Measurements from ENCODE around the gene BRIP1. TPM values are rescaled to one million over a fixed set of nuclear protein-coding genes. Genes with fewer than 3 reads are reported as not detected.

BRIP1 gene
- total RNA-seq, 1 donor from 2014 or later = 6.4 TPM

DNA sequence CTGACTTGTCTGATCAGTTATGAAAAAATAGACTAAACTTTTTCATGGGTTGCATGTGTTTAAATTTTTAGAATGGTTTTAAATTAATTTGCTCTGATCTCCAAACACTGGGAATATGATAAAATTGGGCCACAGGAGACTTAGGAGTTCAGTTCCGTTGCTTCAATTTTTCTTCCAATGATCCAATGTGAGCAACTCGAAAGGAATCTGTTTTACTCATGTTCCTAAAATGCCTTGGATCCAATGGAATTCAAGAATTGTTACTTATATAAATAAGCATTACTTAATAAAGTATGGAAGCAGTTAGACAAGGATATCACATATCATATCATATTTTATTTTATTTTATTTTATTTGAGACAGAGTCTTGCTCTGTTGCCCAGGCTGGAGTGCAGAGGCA is 216.3 kb downstream of the BRIP1 start:
- no peak overlapping the region for H3K4me3 ChIP-seq (ENCODE audit: insufficient read depth, low read depth, low read length)
- H4K20me1 ChIP-seq (ENCODE audit: insufficient read depth, low read length) = no peaks in the 10 kb centered on the region
- peak overlapping the region; percentile 7 for H3K27ac ChIP-seq (ENCODE audit: low read depth, low read length)
- H3K27ac Mint-ChIP-seq (ENCODE audit: unreplicated experiment) = no peak overlapping the region
- FAIRE-seq (no peak), DNase-seq (ENCODE audit: low read depth) (peak; percentile 74)
- no peak overlapping the region for H3K4me3 Mint-ChIP-seq (ENCODE audit: unreplicated experiment)
- no peaks in the 10 kb centered on the region for H3K27me3 ChIP-seq (ENCODE audit: insufficient read depth, low read length)
- H3K27me3 Mint-ChIP-seq (ENCODE audit: low read depth, unreplicated experiment) = peaks cover 2% of the 10 kb centered on the region
- H3K9ac ChIP-seq (ENCODE audit: low read length) = no peak overlapping the region
- H3K4me1 ChIP-seq (ENCODE audit: insufficient read depth, low read length) = peaks cover 10% of the 10 kb centered on the region
- H2AFZ ChIP-seq (ENCODE audit: low read depth, low read length) = no peak overlapping the region
- H3K4me1 Mint-ChIP-seq (ENCODE audit: low read depth, unreplicated experiment) = peaks cover 3% of the 10 kb centered on the region
- peaks cover 2% of the 10 kb centered on the region for H3K9me3 Mint-ChIP-seq (ENCODE audit: unreplicated experiment)
- no peaks in the 10 kb centered on the region for H3K36me3 Mint-ChIP-seq (ENCODE audit: low read depth, unreplicated experiment)
- H3K4me2 ChIP-seq (ENCODE audit: low read length) = peak overlapping the region; percentile 54
- H3K79me2 ChIP-seq (ENCODE audit: insufficient read depth, low read length) = no peaks in the 10 kb centered on the region
- TF ChIP-seq, protein P1, sequence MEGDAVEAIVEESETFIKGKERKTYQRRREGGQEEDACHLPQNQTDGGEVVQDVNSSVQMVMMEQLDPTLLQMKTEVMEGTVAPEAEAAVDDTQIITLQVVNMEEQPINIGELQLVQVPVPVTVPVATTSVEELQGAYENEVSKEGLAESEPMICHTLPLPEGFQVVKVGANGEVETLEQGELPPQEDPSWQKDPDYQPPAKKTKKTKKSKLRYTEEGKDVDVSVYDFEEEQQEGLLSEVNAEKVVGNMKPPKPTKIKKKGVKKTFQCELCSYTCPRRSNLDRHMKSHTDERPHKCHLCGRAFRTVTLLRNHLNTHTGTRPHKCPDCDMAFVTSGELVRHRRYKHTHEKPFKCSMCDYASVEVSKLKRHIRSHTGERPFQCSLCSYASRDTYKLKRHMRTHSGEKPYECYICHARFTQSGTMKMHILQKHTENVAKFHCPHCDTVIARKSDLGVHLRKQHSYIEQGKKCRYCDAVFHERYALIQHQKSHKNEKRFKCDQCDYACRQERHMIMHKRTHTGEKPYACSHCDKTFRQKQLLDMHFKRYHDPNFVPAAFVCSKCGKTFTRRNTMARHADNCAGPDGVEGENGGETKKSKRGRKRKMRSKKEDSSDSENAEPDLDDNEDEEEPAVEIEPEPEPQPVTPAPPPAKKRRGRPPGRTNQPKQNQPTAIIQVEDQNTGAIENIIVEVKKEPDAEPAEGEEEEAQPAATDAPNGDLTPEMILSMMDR (IDR thresholded peaks at IDR 0.05; ENCODE audit: insufficient read depth, low read depth, low read length) = no peak
- no peak for TF ChIP-seq EZH2 (IDR thresholded peaks at IDR 0.05; ENCODE audit: insufficient read depth, low read length)
- H3K9me3 ChIP-seq (ENCODE audit: insufficient read depth, low read depth, low read length) = peaks cover 3% of the 10 kb centered on the region
- no peaks in the 10 kb centered on the region for H3K36me3 ChIP-seq (ENCODE audit: insufficient read depth, low read length)

DNA sequence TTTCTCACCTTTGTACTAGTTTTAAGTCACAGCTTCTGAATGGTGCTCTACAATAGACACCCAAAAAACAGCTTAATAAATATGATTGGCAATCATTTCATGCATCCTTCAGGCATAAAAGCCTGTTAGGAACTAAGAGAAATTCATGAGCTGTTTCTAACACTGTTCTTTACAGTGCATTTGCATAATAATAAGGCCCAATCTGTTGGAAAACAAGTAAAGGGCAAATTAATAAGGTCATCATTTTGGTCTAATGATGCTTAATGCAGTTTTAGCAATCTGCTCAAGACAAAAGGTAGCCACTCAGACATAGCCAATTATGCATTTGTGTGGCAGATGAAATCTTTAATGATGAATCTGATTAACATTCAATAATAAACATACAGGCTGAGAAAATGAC is 216.8 kb downstream of the BRIP1 start:
- peaks cover 2% of the 10 kb centered on the region for H3K9me3 Mint-ChIP-seq (ENCODE audit: unreplicated experiment)
- no peak overlapping the region for H3K27ac Mint-ChIP-seq (ENCODE audit: unreplicated experiment)
- no peaks in the 10 kb centered on the region for H3K27me3 ChIP-seq (ENCODE audit: insufficient read depth, low read length)
- H3K36me3 Mint-ChIP-seq (ENCODE audit: low read depth, unreplicated experiment) = no peaks in the 10 kb centered on the region
- peak overlapping the region; percentile 7 for H3K27ac ChIP-seq (ENCODE audit: low read depth, low read length)
- no peak for DNase-seq (ENCODE audit: low read depth)
- no peaks in the 10 kb centered on the region for H3K36me3 ChIP-seq (ENCODE audit: insufficient read depth, low read length)
- H3K4me3 ChIP-seq (ENCODE audit: insufficient read depth, low read depth, low read length) = no peak overlapping the region
- H3K4me1 ChIP-seq (ENCODE audit: insufficient read depth, low read length) = peaks cover 10% of the 10 kb centered on the region
- H2AFZ ChIP-seq (ENCODE audit: low read depth, low read length) = no peak overlapping the region
- FAIRE-seq = peak; percentile 49
- no peaks in the 10 kb centered on the region for H3K79me2 ChIP-seq (ENCODE audit: insufficient read depth, low read length)
- no peak overlapping the region for H3K4me3 Mint-ChIP-seq (ENCODE audit: unreplicated experiment)
- peaks cover 3% of the 10 kb centered on the region for H3K9me3 ChIP-seq (ENCODE audit: insufficient read depth, low read depth, low read length)
- peak overlapping the region; percentile 54 for H3K4me2 ChIP-seq (ENCODE audit: low read length)
- TF ChIP-seq EZH2 (IDR thresholded peaks at IDR 0.05; ENCODE audit: insufficient read depth, low read length) = no peak
- TF ChIP-seq, protein P1 (IDR thresholded peaks at IDR 0.05; ENCODE audit: insufficient read depth, low read depth, low read length) = no peak
- peaks cover 3% of the 10 kb centered on the region for H3K4me1 Mint-ChIP-seq (ENCODE audit: low read depth, unreplicated experiment)
- H3K9ac ChIP-seq (ENCODE audit: low read length) = no peak overlapping the region
- H4K20me1 ChIP-seq (ENCODE audit: insufficient read depth, low read length) = no peaks in the 10 kb centered on the region
- H3K27me3 Mint-ChIP-seq (ENCODE audit: low read depth, unreplicated experiment) = peaks cover 2% of the 10 kb centered on the region

DNA sequence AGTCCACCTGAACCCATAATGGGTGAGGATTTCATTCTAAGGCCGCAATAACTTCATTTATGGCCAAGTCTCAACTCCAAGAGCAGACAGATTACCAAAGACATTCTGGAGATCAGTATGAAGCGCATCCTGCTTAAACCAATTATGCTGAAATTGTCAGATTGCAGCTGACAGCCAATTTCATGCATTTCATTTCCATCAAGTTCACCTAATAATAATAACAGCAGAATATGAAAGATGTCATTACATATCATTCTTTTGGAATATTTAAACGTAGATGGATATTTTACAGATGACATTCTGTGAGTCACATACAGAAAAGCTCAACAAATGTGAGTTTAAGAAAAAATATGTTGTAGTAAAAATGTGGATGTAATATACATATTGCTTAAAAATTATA is 217.4 kb downstream of the BRIP1 start:
- Mint-ChIP-seq H3K27ac (ENCODE audit: unreplicated experiment) (no peak overlapping the region), H3K4me1 (ENCODE audit: low read depth, unreplicated experiment) (peaks cover 3% of the 10 kb centered on the region), H3K9me3 (ENCODE audit: unreplicated experiment) (peaks cover 2% of the 10 kb centered on the region), H3K4me3 (ENCODE audit: unreplicated experiment) (no peak overlapping the region), H3K36me3 (ENCODE audit: low read depth, unreplicated experiment) (no peaks in the 10 kb centered on the region), H3K27me3 (ENCODE audit: low read depth, unreplicated experiment) (peaks cover 2% of the 10 kb centered on the region)
- Histone ChIP-seq H2AFZ (ENCODE audit: low read depth, low read length) (no peak overlapping the region), H3K4me3 (ENCODE audit: insufficient read depth, low read depth, low read length) (no peak overlapping the region), H3K79me2 (ENCODE audit: insufficient read depth, low read length) (no peaks in the 10 kb centered on the region), H3K9me3 (ENCODE audit: insufficient read depth, low read depth, low read length) (peaks cover 3% of the 10 kb centered on the region), H3K4me1 (ENCODE audit: insufficient read depth, low read length) (peaks cover 10% of the 10 kb centered on the region), H3K4me2 (ENCODE audit: low read length) (no peak overlapping the region), H3K27ac (ENCODE audit: low read depth, low read length) (no peak overlapping the region), H3K36me3 (ENCODE audit: insufficient read depth, low read length) (no peaks in the 10 kb centered on the region), H3K9ac (ENCODE audit: low read length) (no peak overlapping the region), H3K27me3 (ENCODE audit: insufficient read depth, low read length) (no peaks in the 10 kb centered on the region), H4K20me1 (ENCODE audit: insufficient read depth, low read length) (no peaks in the 10 kb centered on the region)
- TF ChIP-seq, protein P1 (IDR thresholded peaks at IDR 0.05; ENCODE audit: insufficient read depth, low read depth, low read length) = no peak
- no peak for TF ChIP-seq EZH2 (IDR thresholded peaks at IDR 0.05; ENCODE audit: insufficient read depth, low read length)
- no peak for DNase-seq (ENCODE audit: low read depth)
- FAIRE-seq = no peak
